CD14-positive monocyte (primary cell): ENCODE data around the gene KIF3C. TPM values are rescaled to one million over a fixed set of nuclear protein-coding genes. Genes with fewer than 3 reads are reported as not detected.
A peak's percentile ranks its signal among the peaks of the same experiment; 100 is the strongest.
"Not testable (repeated sequence)": the region's sequence is repeated elsewhere in the genome, so short reads cannot be mapped to it uniquely, and the experiment has no call there.

ENCODE experiments used
- DNase-seq, 3 donors: peaks; one replicate each; pipeline ENCODE4 v3.0.0-alpha.2; 2011 to 2022
- H2AFZ ChIP-seq: 2 replicates; pipeline ENCODE4 v1.6.0; 2012; ENCODE audit warnings: mild to moderate bottlenecking, low read depth, low read length, inconsistent platforms; ENCODE audit not compliant: insufficient read depth, poor library complexity, severe bottlenecking
- H3K27ac ChIP-seq, 2 donors: 1 replicate in 1 of 2; 2 replicates in 1 of 2; pipeline ENCODE4 v1.5.1; 2012 to 2013; ENCODE audit warnings: low read length in 2 of 2, control low read depth in 1 of 2, inconsistent platforms in 1 of 2, low read depth in 1 of 2, mild to moderate bottlenecking in 1 of 2
- H3K27me3 ChIP-seq, 2 donors: one replicate each; pipeline versions ENCODE4 v1.6.0 to v1.6.1; 2011 to 2013; ENCODE audit warnings: low read length in 2 of 2; ENCODE audit not compliant: control insufficient read depth in 2 of 2, insufficient read depth in 2 of 2
- H3K36me3 ChIP-seq, 2 donors: replicated peaks in 1 of 2; 1 replicate in 1 of 2; 2 replicates in 1 of 2; pipeline versions ENCODE4 v1.5.1 to v1.6.1; 2012 to 2013; ENCODE audit warnings: low read length in 2 of 2, control low read depth in 1 of 2, inconsistent platforms in 1 of 2, mild to moderate bottlenecking in 1 of 2; ENCODE audit not compliant: insufficient read depth in 2 of 2, control insufficient read depth in 1 of 2
- H3K4me1 ChIP-seq, 2 donors: 1 replicate in 1 of 2; 2 replicates in 1 of 2; pipeline versions ENCODE4 v1.5.1 to v1.6.1; 2012 to 2013; ENCODE audit warnings: low read length in 2 of 2, control low read depth in 1 of 2, inconsistent platforms in 1 of 2, mild to moderate bottlenecking in 1 of 2, moderate library complexity in 1 of 2; ENCODE audit not compliant: insufficient read depth in 2 of 2, control insufficient read depth in 1 of 2
- H3K4me2 ChIP-seq: replicated peaks from 2 replicates; pipeline ENCODE3; 2012; ENCODE audit warnings: low read length, moderate library complexity, mild to moderate bottlenecking; ENCODE audit not compliant: poor library complexity, severe bottlenecking; ENCODE audit errors: extremely low read depth
- H3K4me3 ChIP-seq, 3 experiments: fragments of 200-600 bp in 1 of 3; sonication (generic) in 1 of 3; replicated peaks in 1 of 3; 1 replicate in 2 of 3; 2 replicates in 1 of 3; pipeline ENCODE4 v1.5.1; 2011 to 2013; ENCODE audit warnings: low read length in 3 of 3, mild to moderate bottlenecking in 3 of 3, control low read depth in 2 of 3, low read depth in 2 of 3, inconsistent platforms in 1 of 3, moderate library complexity in 1 of 3
- H3K79me2 ChIP-seq: 2 replicates; pipeline ENCODE4 v1.6.0; 2012; ENCODE audit warnings: mild to moderate bottlenecking, control low read depth, inconsistent platforms, low read length, moderate library complexity; ENCODE audit not compliant: insufficient read depth
- H3K9ac ChIP-seq: 2 replicates; pipeline ENCODE4 v1.6.0; 2017; ENCODE audit warnings: low read length, mild to moderate bottlenecking; ENCODE audit not compliant: insufficient read depth, poor library complexity, severe bottlenecking
- H3K9me3 ChIP-seq, 2 donors: replicated peaks in 1 of 2; 1 replicate in 1 of 2; 2 replicates in 1 of 2; pipeline versions ENCODE4 v1.5.1 to v1.6.1; 2012 to 2013; ENCODE audit warnings: low read length in 2 of 2, control low read depth in 1 of 2; ENCODE audit not compliant: control insufficient read depth in 1 of 2, insufficient read depth in 1 of 2
- H4K20me1 ChIP-seq: 2 replicates; pipeline ENCODE4 v1.6.0; 2012; ENCODE audit warnings: mild to moderate bottlenecking, low read length, control low read depth, moderate library complexity; ENCODE audit not compliant: insufficient read depth
- H3K27ac Mint-ChIP-seq, 7 donors: one replicate each; pipeline ENCODE4 v1.8.0; 2020; ENCODE audit warnings: mild to moderate bottlenecking in 7 of 7, mixed read lengths in 7 of 7, moderate library complexity in 6 of 7, inconsistent platforms in 2 of 7
- H3K27me3 Mint-ChIP-seq, 3 donors: one replicate each; pipeline ENCODE4 v1.8.0; 2021 to 2022; ENCODE audit warnings: low read depth in 3 of 3, mild to moderate bottlenecking in 3 of 3, mixed read lengths in 3 of 3, moderate library complexity in 3 of 3, inconsistent platforms in 1 of 3
- H3K36me3 Mint-ChIP-seq, 2 donors: one replicate each; pipeline ENCODE4 v1.8.0; 2020; ENCODE audit warnings: mixed read lengths in 2 of 2, inconsistent platforms in 1 of 2, mild to moderate bottlenecking in 1 of 2
- H3K4me1 Mint-ChIP-seq: one replicate; pipeline ENCODE4 v1.8.0; 2020; ENCODE audit warnings: mild to moderate bottlenecking, mixed read lengths
- H3K4me3 Mint-ChIP-seq, 2 donors: one replicate each; pipeline ENCODE4 v1.8.0; 2020; ENCODE audit warnings: mild to moderate bottlenecking in 2 of 2, mixed read lengths in 2 of 2, moderate library complexity in 1 of 2
- H3K9me3 Mint-ChIP-seq, 7 donors: one replicate each; pipeline ENCODE4 v1.8.0; 2020 to 2022; ENCODE audit warnings: mixed read lengths in 7 of 7, mild to moderate bottlenecking in 6 of 7, moderate library complexity in 6 of 7, inconsistent platforms in 2 of 7
- CTCF ChIP-seq: fragments of 200-600 bp; IDR thresholded peaks from one replicate; pipeline ENCODE4 v1.8.0; 2022; ENCODE audit warnings: antibody characterized with exemption, mild to moderate bottlenecking
- WGBS: methylation state at CpG from one replicate; pipeline ENCODE4 v1.1.5; 2013; ENCODE audit warnings: missing lambda C conversion rate; ENCODE audit not compliant: insufficient coverage; 5-methylcytosine and 5-hydroxymethylcytosine counted together
- intact Hi-C, 2 donors: fragments of 100-400 bp; cut with micrococcal nuclease; formaldehyde crosslinking; loops; one replicate each; pipeline versions ENCODE4 v1.15.0 to v1.15.1; 2023
- polyA plus RNA-seq, 3 donors: library from polyadenylated mRNA; depleted of rRNA in 1 of 3; unstranded in 2 of 3; stranded (reverse) in 1 of 3; fragments of 300-500 nt in 2 of 3; fragments of >200 nt in 1 of 3; fragmentation: Illumina TruSeq in 2 of 3; gene quantifications; 1 replicate in 2 of 3; 2 replicates in 1 of 3; pipeline ENCODE4 v1.2.3, GENCODE V29; 2012 to 2021

KIF3C gene
- polyA plus RNA-seq, 3 donors = 0.28 to 0.97 (median 0.47) TPM

GRCh38 chr2:26017464-26018183, 35.3 kb upstream of the KIF3C start:
- no peaks in the 10 kb centered on the region for H4K20me1 ChIP-seq
- no peaks in the 10 kb centered on the region for H3K9me3 ChIP-seq
- H3K27ac ChIP-seq = peak overlapping the region; percentile 28 to 47
- peak overlapping the region in 1 of 2 donors; percentile 7 for H3K4me3 Mint-ChIP-seq
- H3K4me3 ChIP-seq = no peak overlapping the region
- TF ChIP-seq CTCF = no peak
- intact Hi-C loops = no loop called here
- peaks cover 38 to 50% of the 10 kb centered on the region in 2 donors for H3K4me1 ChIP-seq
- no peak overlapping the region for H3K9ac ChIP-seq
- peaks cover 51% of the 10 kb centered on the region for H3K4me1 Mint-ChIP-seq
- peaks cover 0 to 2% (median 0%) of the 10 kb centered on the region in 7 donors for H3K9me3 Mint-ChIP-seq
- H3K27me3 ChIP-seq = no peaks in the 10 kb centered on the region
- H3K36me3 ChIP-seq = no peaks in the 10 kb centered on the region
- peak overlapping the region; percentile 43 to 86 (median 77) for H3K27ac Mint-ChIP-seq
- DNase-seq = no peak
- H3K27me3 Mint-ChIP-seq = peaks cover 0 to 2% (median under 1%) of the 10 kb centered on the region in 3 donors
- WGBS = 100% methylated on average over 2 of the region's 5 CpGs
- H3K79me2 ChIP-seq = no peaks in the 10 kb centered on the region
- peaks cover 0 to 3% of the 10 kb centered on the region in 2 donors for H3K36me3 Mint-ChIP-seq
- peak overlapping the region; percentile 20 for H2AFZ ChIP-seq
- H3K4me2 ChIP-seq = peak overlapping the region; percentile 21

- H4K20me1 ChIP-seq, H3K27me3 Mint-ChIP-seq, H3K9me3 Mint-ChIP-seq, DNase-seq, H3K79me2 ChIP-seq, intact Hi-C loops, H3K27me3 ChIP-seq, H3K36me3 Mint-ChIP-seq, H3K9ac ChIP-seq, H3K36me3 ChIP-seq, H3K9me3 ChIP-seq: not testable (repeated sequence)
- Histone ChIP-seq H2AFZ (peak overlapping the region; percentile 4), H3K27ac (peak overlapping the region; percentile 21 to 71), H3K4me2 (peak overlapping the region; percentile 63), H3K4me1 (peaks cover 47 to 59% of the 10 kb centered on the region in 2 donors), H3K4me3 (peak overlapping the region in 1 of 3 experiments; percentile 49)
- H3K27ac Mint-ChIP-seq = peak overlapping the region; percentile 77 to 92 (median 85)
- H3K4me3 Mint-ChIP-seq = peak overlapping the region in 1 of 2 donors; percentile 73
- WGBS = 50% methylated on average over 2 of the region's 4 CpGs
- H3K4me1 Mint-ChIP-seq = peaks cover 61% of the 10 kb centered on the region
These were observed 34.4 kb upstream of the KIF3C start for GRCh38 chr2:26016706-26017045.
